CD4-positive, alpha-beta T cell treated with Interleukin-1 beta for 1 hour (primary cell): ENCODE results near the gene TSPAN10.

ENCODE experiments used
- DNase-seq, 2 donors: peaks; one replicate each; pipeline ENCODE4 v3.0.0-alpha.2; 2020 to 2022

The TSPAN10 gene

GRCh38 chr17:81690549-81690948, 53.6 kb downstream of the TSPAN10 start:
- no peak for DNase-seq

- DNase-seq, result no peak
Measured at GRCh38 chr17:81691196-81691595, 54.2 kb downstream of the TSPAN10 start.

DNA sequence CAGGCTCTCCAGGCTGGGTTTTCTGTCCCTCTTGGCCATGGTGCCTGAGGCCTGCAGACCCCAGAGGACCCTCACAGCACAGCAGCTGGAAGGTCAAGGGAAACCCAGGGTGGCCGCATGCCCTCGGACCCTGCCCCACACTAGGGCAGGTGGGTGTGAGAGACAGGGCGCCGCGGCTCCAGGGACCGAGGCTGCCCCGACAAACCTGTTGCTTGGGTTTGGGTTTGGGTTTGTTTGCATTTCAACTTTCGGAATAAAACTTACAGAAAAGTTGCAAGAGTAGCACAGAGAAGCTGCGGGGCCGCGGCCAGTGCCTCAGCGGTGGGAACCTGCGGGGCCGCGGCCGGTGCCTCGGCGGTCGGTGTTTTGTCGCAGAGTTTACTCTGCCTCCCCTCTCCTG, 54.6 kb downstream of the TSPAN10 start:
- no peak for DNase-seq

DNA sequence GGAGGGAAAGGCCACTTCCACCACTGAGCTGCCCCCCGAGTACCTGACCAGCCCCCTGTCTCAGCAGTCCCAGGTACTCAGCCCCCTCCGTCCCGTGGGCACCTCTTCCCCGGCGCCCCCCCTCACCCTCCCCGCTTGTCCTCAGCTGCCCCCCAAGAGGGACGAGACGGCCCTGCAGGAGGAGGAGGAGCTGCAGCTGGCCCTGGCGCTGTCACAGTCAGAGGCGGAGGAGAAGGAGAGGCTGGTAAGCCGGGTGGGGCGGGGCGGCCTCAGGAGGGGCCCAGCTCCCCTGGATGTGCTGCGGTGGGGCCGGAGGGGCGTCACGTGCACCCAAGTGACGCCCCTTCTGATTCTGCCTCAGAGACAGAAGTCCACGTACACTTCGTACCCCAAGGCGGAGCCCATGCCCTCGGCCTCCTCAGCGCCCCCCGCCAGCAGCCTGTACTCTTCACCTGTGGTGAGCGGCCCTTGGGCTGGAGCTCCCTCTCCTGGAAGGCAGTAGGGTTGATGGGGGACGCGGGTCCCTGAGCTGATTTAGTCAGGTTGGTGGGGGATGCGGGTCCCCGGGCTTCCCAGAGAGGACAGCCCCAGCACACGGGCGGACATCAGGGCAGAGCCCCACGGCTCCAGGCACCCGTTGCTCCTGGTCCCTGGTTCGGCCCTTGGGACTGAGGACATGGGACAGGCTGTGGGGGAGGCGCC, 56.7 kb downstream of the TSPAN10 start:
- no peak for DNase-seq

GRCh38 chr17:81694810-81695209, 57.8 kb downstream of the TSPAN10 start:
- DNase-seq, result no peak

DNA sequence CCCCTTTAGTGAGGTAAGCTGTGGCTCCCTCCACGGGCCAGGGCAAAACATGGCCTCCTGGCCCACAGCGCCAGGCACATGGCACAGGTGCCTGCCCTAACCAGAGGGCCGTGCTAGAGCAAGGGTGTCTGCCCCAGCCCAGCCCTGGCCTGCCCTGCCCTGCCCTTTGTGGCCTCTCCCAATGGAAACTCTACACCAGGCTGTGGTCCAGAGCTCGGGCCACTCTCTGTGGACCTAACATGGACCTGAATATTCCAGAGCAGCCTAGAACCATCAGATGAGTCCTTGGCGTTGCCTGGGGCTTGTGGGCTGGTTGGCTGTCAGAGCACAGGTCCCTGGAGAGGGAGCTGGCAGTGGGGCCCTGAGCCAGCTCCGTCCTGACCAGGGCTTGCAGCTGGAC, 58.2 kb downstream of the TSPAN10 start:
- no peak for DNase-seq

DNA sequence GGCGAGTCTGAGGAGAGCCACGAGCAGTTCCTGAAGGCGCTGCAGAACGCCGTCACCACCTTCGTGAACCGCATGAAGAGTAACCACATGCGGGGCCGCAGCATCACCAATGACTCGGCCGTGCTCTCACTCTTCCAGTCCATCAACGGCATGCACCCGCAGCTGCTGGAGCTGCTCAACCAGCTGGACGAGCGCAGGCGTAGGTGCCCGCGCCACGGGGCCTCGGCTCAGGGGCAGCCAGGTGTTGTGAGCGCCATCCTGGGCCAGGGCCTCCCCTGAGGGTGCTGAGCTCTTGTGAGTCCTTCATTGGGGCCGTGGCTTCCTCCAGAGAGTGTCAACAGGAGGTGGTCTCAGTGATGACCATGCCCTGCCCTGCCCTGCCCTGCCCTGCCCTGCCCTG, 58.8 kb downstream of the TSPAN10 start:
- DNase-seq, result no peak

GRCh38 chr17:81696218-81696941, 59.4 kb downstream of the TSPAN10 start:
- DNase-seq, result no peak

- DNase-seq, result no peak
Measured at GRCh38 chr17:81697261-81698044, 60.5 kb downstream of the TSPAN10 start.
